HepG2 (cell line): ENCODE results near the gene HIPK2. TPM values are rescaled to one million over a fixed set of nuclear protein-coding genes. Genes with fewer than 3 reads are reported as not detected.

Experiments used
- ATAC-seq: fragments of 200-7000 bp; cut with Tn5 transposase; 3 replicates; pipeline ENCODE4 v1.9.1; 2020; ENCODE audit warnings: mild to moderate bottlenecking, moderate library complexity
- BruUV-seq: library from RNA; stranded (reverse); fragments of 400-500 nt; replicated peaks from 2 replicates; lab custom pipeline; 2021; lab: Mats Ljungman, UMichigan
- CTCF ChIA-PET: fragments of 300-600 bp; formaldehyde crosslinking; extraction: SDS; loops from one replicate; lab custom pipeline; 2021; ENCODE audit warnings: low total read pairs, inconsistent platforms, low intra/inter-chr PET ratio; lab: Yijun Ruan, JAX
- POLR2A ChIA-PET: fragments of 350-600 bp; sonication (Branson Sonifier 250); formaldehyde crosslinking; loops from one replicate; lab custom pipeline; 2020; ENCODE audit warnings: antibody characterized with exemption, inconsistent platforms; lab: Yijun Ruan, JAX
- DNase-seq: peaks from one replicate; pipeline ENCODE4 v3.0.0-alpha.2; 2015; ENCODE audit warnings: low spot score
- FAIRE-seq: peaks from 3 replicates; lab custom pipeline; 2011; peaks lifted over from hg19 to GRCh38; lab: Jason Lieb, UNC
- H2AFZ ChIP-seq: one replicate; pipeline ENCODE4 v1.6.1; 2011; ENCODE audit warnings: low read length, inconsistent platforms
- H3K27ac ChIP-seq: fragments of 300-600 bp; 3 replicates; pipeline ENCODE4 v1.8.0; 2011; ENCODE audit warnings: mixed run types, mild to moderate bottlenecking, mixed read lengths, low read length, inconsistent platforms; ENCODE audit not compliant: insufficient read depth; ENCODE audit errors: extremely low read length
- H3K27me3 ChIP-seq, 2 experiments: fragments of 200-600 bp in 1 of 2; 2 replicates in 1 of 2; 3 replicates in 1 of 2; pipeline versions ENCODE4 v1.6.0 to v1.8.0; 2011; ENCODE audit warnings: low read length in 2 of 2, mild to moderate bottlenecking in 2 of 2, moderate library complexity in 2 of 2, inconsistent platforms in 1 of 2; ENCODE audit not compliant: insufficient read depth in 2 of 2, control insufficient read depth in 1 of 2
- H3K36me3 ChIP-seq, 2 experiments: fragments of 200-600 bp in 1 of 2; replicated peaks in 1 of 2; 2 replicates in 1 of 2; 3 replicates in 1 of 2; pipeline versions ENCODE4 v1.5.1 to v1.8.0; 2011; ENCODE audit warnings: low read length in 2 of 2, inconsistent platforms in 1 of 2; ENCODE audit not compliant: insufficient read depth in 2 of 2, control insufficient read depth in 1 of 2
- H3K4me1 ChIP-seq: 2 replicates; pipeline ENCODE4 v1.5.1; 2012; ENCODE audit warnings: low read length, inconsistent platforms; ENCODE audit not compliant: insufficient read depth
- H3K4me2 ChIP-seq: 2 replicates; pipeline ENCODE4 v1.6.0; 2011; ENCODE audit warnings: low read depth, low read length, inconsistent platforms
- H3K4me3 ChIP-seq, 3 experiments: fragments of 200-600 bp in 1 of 3; sonication (generic), shearing (Covaris generic) in 1 of 3; replicated peaks in 1 of 3; 2 replicates each; pipeline ENCODE4 v1.5.1; 2011 to 2016; ENCODE audit warnings: low read length in 3 of 3, inconsistent platforms in 2 of 3, low read depth in 2 of 3, mild to moderate bottlenecking in 2 of 3, control low read depth in 1 of 3, mixed read lengths in 1 of 3; ENCODE audit not compliant: insufficient read depth in 1 of 3
- H3K79me2 ChIP-seq: one replicate; pipeline ENCODE4 v1.6.1; 2011; ENCODE audit warnings: low read length, inconsistent platforms; ENCODE audit not compliant: insufficient read depth
- H3K9ac ChIP-seq: 2 replicates; pipeline ENCODE4 v1.6.0; 2011; ENCODE audit warnings: mild to moderate bottlenecking, low read depth, low read length, inconsistent platforms; ENCODE audit not compliant: insufficient read depth
- H3K9me3 ChIP-seq: 2 replicates; pipeline ENCODE4 v1.5.1; 2012; ENCODE audit warnings: mild to moderate bottlenecking, low read length
- H4K20me1 ChIP-seq: 2 replicates; pipeline ENCODE4 v1.6.0; 2011; ENCODE audit warnings: inconsistent platforms, mild to moderate bottlenecking, low read length, moderate library complexity; ENCODE audit not compliant: insufficient read depth
- AHR ChIP-seq: IDR thresholded peaks from 2 replicates; pipeline ENCODE4 v1.6.1; 2018; ENCODE audit warnings: missing genetic modification reagents, missing compliant biosample characterization
- ARID3A ChIP-seq: IDR thresholded peaks from 2 replicates; pipeline ENCODE4 v1.6.1; 2012; ENCODE audit warnings: low read depth, low read length, improper control_type of control experiment
- BORCS8-MEF2B ChIP-seq: sonication (generic); formaldehyde crosslinking; IDR thresholded peaks from 2 replicates; pipeline ENCODE4 v1.8.0; 2022; ENCODE audit warnings: mild to moderate bottlenecking, missing genetic modification reagents
- CENPT ChIP-seq: sonication (generic); formaldehyde crosslinking; IDR thresholded peaks from 2 replicates; pipeline ENCODE4 v1.8.0; 2022; ENCODE audit warnings: low read depth, mild to moderate bottlenecking, moderate library complexity, missing genetic modification reagents
- CHD2 ChIP-seq: IDR thresholded peaks from 2 replicates; pipeline ENCODE4 v1.6.1; 2011; ENCODE audit warnings: low read depth, low read length, improper control_type of control experiment
- FOXO1 ChIP-seq: sonication (generic); formaldehyde crosslinking; IDR thresholded peaks from 2 replicates; pipeline ENCODE4 v1.4.0; 2020; ENCODE audit warnings: missing genetic modification reagents
- GPN1 ChIP-seq: sonication (generic); formaldehyde crosslinking; IDR thresholded peaks from 2 replicates; pipeline ENCODE4 v1.5.1; 2020; ENCODE audit warnings: missing genetic modification reagents, borderline replicate concordance
- HINFP ChIP-seq: sonication (generic); formaldehyde crosslinking; IDR thresholded peaks from 2 replicates; pipeline ENCODE4 v1.4.0; 2020; ENCODE audit warnings: low read depth, mild to moderate bottlenecking, missing genetic modification reagents
- HMGA1 ChIP-seq: sonication (generic); formaldehyde crosslinking; conservative IDR thresholded peaks from 2 replicates; pipeline ENCODE4 v1.4.0; 2020; ENCODE audit warnings: missing genetic modification reagents
- HNF4A ChIP-seq: sonication (generic); formaldehyde crosslinking; IDR thresholded peaks from 2 replicates; pipeline ENCODE4 v1.4.0; 2020; ENCODE audit warnings: missing genetic modification reagents
- KLF11 ChIP-seq: IDR thresholded peaks from 2 replicates; pipeline ENCODE4 v1.6.1; 2016; ENCODE audit warnings: missing compliant biosample characterization
- MIER3 ChIP-seq: IDR thresholded peaks from 2 replicates; pipeline ENCODE4 v1.6.1; 2016; ENCODE audit warnings: missing compliant biosample characterization, borderline replicate concordance
- RFX5 ChIP-seq: IDR thresholded peaks from 2 replicates; pipeline ENCODE4 v1.6.1; 2011; ENCODE audit warnings: low read depth, low read length, improper control_type of control experiment
- ZIK1 ChIP-seq: sonication (generic); formaldehyde crosslinking; IDR thresholded peaks from 2 replicates; pipeline ENCODE4 v1.5.0; 2020; ENCODE audit warnings: mild to moderate bottlenecking, low read depth, missing genetic modification reagents, borderline replicate concordance
- ZNF253 ChIP-seq: sonication (generic); formaldehyde crosslinking; IDR thresholded peaks from 2 replicates; pipeline ENCODE4 v1.8.0; 2022; ENCODE audit warnings: mild to moderate bottlenecking, missing genetic modification reagents, borderline replicate concordance
- ZNF362 ChIP-seq: sonication (generic); formaldehyde crosslinking; IDR thresholded peaks from 2 replicates; pipeline ENCODE4 v1.4.0; 2020; ENCODE audit warnings: missing genetic modification reagents, mild to moderate bottlenecking, borderline replicate concordance
- ZNF367 ChIP-seq: sonication (generic); formaldehyde crosslinking; IDR thresholded peaks from 2 replicates; pipeline ENCODE4 v1.4.0; 2020; ENCODE audit warnings: missing genetic modification reagents, borderline replicate concordance
- ZSCAN29 ChIP-seq: sonication (generic); formaldehyde crosslinking; conservative IDR thresholded peaks from 2 replicates; pipeline ENCODE4 v1.4.0; 2020; ENCODE audit warnings: mild to moderate bottlenecking, missing genetic modification reagents
- WGBS: methylation state at CpG from one replicate; pipeline ENCODE4 v1.1.6; 2017; ENCODE audit warnings: low lambda C conversion rate; 5-methylcytosine and 5-hydroxymethylcytosine counted together
- in situ Hi-C: cut with HindIII; loops from 2 replicates; pipeline ENCODE4 v1.10.0; 2017; ENCODE audit warnings: low pct_unique_long_range_greater_than_20kb; ENCODE audit not compliant: extremely low pct_ligation_motif_present
- intact Hi-C: fragments of 100-400 bp; cut with micrococcal nuclease; formaldehyde crosslinking; loops from one replicate; pipeline ENCODE4 v1.10.0; 2022; ENCODE audit not compliant: unreplicated experiment
- polyA plus RNA-seq, 8 experiments: library from polyadenylated mRNA; depleted of rRNA in 3 of 8; stranded (reverse) in 7 of 8; unstranded in 1 of 8; fragments of >200 nt; fragmentation: Illumina TruSeq in 4 of 8; extraction: Trizol in 4 of 8; gene quantifications; 2 replicates each; pipeline versions ENCODE4 v1.2.1 to v1.2.3, GENCODE V29; 2011 to 2016; ENCODE audit warnings: low read depth in 4 of 8, missing spikeins in 1 of 8, mixed read lengths in 1 of 8; ENCODE audit not compliant: insufficient read depth in 1 of 8
- total RNA-seq, 5 experiments: library from RNA; depleted of rRNA; stranded (reverse); fragments of >200 nt; fragmentation: Illumina TruSeq; extraction: Trizol; gene quantifications; 2 replicates each; pipeline ENCODE4 v1.2.3, GENCODE V29; 2016; ENCODE audit warnings: low read depth in 1 of 5
- TF ChIP-seq, protein P1 (sequence below): IDR thresholded peaks from 2 replicates; pipeline ENCODE4 v1.6.1; 2012; ENCODE audit warnings: inconsistent platforms
- TF ChIP-seq, protein P2 (sequence below): IDR thresholded peaks from 2 replicates; pipeline ENCODE4 v1.6.1; 2016; ENCODE audit warnings: low read depth

HIPK2 gene
- total and polyA plus RNA-seq, 2 of the 13 experiments (the other 11 are each of a cell fraction or from before 2014, with no cell fraction given): 14.4 to 20.2 TPM

DNA sequence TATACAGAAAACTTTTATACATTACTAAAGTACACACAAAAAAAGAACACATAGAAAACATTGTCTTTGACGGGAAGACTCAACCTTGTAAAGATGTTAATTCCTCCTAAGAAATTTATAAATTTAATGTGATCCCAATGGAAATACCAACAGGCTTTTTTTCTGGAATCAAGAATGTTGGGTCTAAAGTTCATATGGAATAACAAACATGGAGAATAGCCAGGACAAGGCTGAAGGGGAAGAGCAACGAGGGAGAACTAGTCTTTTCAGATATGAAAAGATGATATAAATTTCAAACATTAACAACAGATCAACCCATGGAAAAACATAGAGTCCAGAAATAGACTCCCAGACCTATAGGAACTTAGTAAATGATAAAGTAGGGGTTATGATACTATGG is 19.8 kb downstream of the HIPK2 start:
- Histone ChIP-seq H3K9me3 (no peaks in the 10 kb centered on the region), H3K27me3 (no peaks in the 10 kb centered on the region), H3K9ac (no peak overlapping the region), H2AFZ (no peak overlapping the region), H3K4me3 (no peak overlapping the region), H4K20me1 (peaks cover 58% of the 10 kb centered on the region), H3K36me3 (peaks cover 2 to 42% of the 10 kb centered on the region in 2 experiments), H3K4me2 (peak overlapping the region; percentile 21; the same call in 1 of the 2 replicates), H3K27ac (peak overlapping the region; percentile 21), H3K4me1 (peaks cover 61% of the 10 kb centered on the region), H3K79me2 (peaks cover 96% of the 10 kb centered on the region)
- POLR2A ChIA-PET: interaction anchor here (1.7 kb wide), 1 partner anchor 12 kb away, joined by 5 read pairs; no protein-coding TSS in a partner anchor
- ATAC-seq (no peak), FAIRE-seq (no peak), DNase-seq (peak; percentile 43)
- no TSS peak for BruUV-seq
- in situ Hi-C loops (no loop called here), intact Hi-C loops (loop anchor here (2.0 kb wide), 1 partner anchor 13 kb away; no protein-coding TSS in a partner anchor)
- WGBS: 61% methylated on average over 2 of the region's 2 CpGs
- CTCF ChIA-PET: no interaction called here
- TF ChIP-seq KLF11 (CRISPR knock-in tag) (no peak), GPN1 (no peak), HNF4A (CRISPR knock-in tag) (peak; percentile 28; the same call in 1 of the 2 replicates), ZIK1 (no peak), FOXO1 (CRISPR knock-in tag) (no peak), ZNF253 (CRISPR knock-in tag) (no peak), ZNF362 (CRISPR knock-in tag) (peak; percentile 53; the same call in 1 of the 2 replicates), ZNF367 (CRISPR knock-in tag) (no peak), MIER3 (CRISPR knock-in tag) (no peak), AHR (CRISPR knock-in tag) (no peak), CHD2 (no peak), HINFP (CRISPR knock-in tag) (no peak), CENPT (no peak), BORCS8-MEF2B (no peak), RFX5 (no peak), ZSCAN29 (CRISPR knock-in tag) (no peak), HMGA1 (no peak), ARID3A (peak; percentile 48; the same call in 1 of the 2 replicates)
- TF ChIP-seq, protein P1, sequence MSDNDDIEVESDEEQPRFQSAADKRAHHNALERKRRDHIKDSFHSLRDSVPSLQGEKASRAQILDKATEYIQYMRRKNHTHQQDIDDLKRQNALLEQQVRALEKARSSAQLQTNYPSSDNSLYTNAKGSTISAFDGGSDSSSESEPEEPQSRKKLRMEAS: no peak
- TF ChIP-seq, protein P2, sequence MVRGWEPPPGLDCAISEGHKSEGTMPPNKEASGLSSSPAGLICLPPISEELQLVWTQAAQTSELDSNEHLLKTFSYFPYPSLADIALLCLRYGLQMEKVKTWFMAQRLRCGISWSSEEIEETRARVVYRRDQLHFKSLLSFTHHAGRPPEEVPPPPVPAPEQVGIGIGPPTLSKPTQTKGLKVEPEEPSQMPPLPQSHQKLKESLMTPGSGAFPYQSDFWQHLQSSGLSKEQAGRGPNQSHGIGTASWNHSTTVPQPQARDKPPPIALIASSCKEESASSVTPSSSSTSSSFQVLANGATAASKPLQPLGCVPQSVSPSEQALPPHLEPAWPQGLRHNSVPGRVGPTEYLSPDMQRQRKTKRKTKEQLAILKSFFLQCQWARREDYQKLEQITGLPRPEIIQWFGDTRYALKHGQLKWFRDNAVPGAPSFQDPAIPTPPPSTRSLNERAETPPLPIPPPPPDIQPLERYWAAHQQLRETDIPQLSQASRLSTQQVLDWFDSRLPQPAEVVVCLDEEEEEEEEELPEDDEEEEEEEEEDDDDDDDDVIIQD (CRISPR knock-in tag): 0 out of 2 replicates have a peak, but pooled peaks have one; percentile 19
